ENCODE data around the gene SMAD3. TPM values are rescaled to one million over a fixed set of nuclear protein-coding genes. Genes with fewer than 3 reads are reported as not detected.

Gene SMAD3
- total RNA-seq, 2 donors from 2014 or later = 19.7 to 52.4 TPM

DNA sequence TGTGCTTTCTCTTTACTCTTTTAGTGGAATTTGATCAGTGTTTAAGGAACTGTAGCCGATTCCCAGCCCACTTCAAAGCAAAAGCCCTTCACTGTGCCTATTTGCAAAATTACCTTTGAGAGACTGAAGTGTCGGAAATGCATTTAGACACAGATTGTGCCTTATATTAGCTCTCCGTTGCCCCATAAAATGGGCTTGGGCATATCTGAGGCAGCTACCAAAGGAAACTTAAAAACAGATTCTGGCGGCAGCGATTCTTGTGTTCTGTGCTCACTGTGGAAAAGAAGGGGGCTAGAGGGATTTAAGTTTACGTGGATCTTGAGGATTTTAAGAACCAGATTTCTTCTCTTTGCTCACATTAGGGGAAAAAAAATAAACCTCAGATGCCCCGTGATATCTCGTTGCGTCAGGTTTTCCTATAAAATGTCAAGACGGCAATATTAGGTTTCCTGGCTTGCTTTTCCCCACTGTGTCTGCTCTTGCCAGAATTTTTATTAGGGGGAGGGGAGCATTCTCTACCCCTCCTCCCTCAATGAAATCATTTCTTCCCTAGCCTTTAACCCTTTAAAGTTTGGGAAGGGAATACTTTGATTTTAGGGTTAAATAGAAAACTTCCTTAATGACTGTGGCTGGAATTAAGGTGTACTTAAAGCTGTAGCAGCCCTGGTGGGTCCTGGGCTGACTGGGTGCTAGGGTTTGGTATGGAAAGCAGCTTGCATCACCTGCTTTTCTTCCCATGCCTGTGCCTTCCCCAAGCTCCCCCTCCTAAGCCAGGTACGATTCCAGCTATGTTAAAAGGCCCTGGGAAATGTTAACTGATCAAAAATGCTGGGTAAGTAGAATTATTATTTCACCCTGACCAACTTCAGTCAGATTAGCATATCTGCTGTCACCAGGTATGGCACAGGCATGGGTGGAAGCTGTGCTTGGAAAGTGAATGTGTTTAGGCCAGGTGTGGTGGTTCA is 73.8 kb downstream of the SMAD3 start:
- ATAC-seq (peak; percentile 86), DNase-seq (peak; percentile 73 to 88 (median 82))
- H3K27me3 ChIP-seq = no peaks in the 10 kb centered on the region
- H3K4me1 ChIP-seq = peaks cover 90% of the 10 kb centered on the region
- H3K36me3 ChIP-seq (replicated peaks in 1 of 2; ENCODE audit: insufficient read depth in 1 of 2, low read depth in 2 of 2) = no peaks in the 10 kb centered on the region
- 38 to 43% methylated on average over 11 of the region's 11 CpGs for WGBS, 2 donors
- no peaks in the 10 kb centered on the region for H3K9me3 ChIP-seq
- intact Hi-C loops (cut with DNase I) = no loop called here
- peak in 1 of 7 experiments; percentile 3 for TF ChIP-seq CTCF (IDR thresholded peaks at IDR 0.05)
- no peak for TF ChIP-seq POLR2A (IDR thresholded peaks at IDR 0.05)
- no peak overlapping the region for H3K4me3 ChIP-seq
- H3K27ac ChIP-seq = peak overlapping the region; percentile 74 to 81 (median 78)

GRCh38 chr15:67140078-67140833 is 74.9 kb downstream of the SMAD3 start:
- peak overlapping the region in 3 of 4 donors; percentile 74 to 81 (median 78) for H3K27ac ChIP-seq
- no peak overlapping the region for H3K4me3 ChIP-seq
- DNase-seq (no peak), ATAC-seq (no peak)
- WGBS, 2 donors = 62 to 64% methylated on average over 9 of the region's 9 CpGs
- peaks cover 79% of the 10 kb centered on the region for H3K4me1 ChIP-seq
- intact Hi-C loops (cut with DNase I) = no loop called here
- no peaks in the 10 kb centered on the region for H3K36me3 ChIP-seq (replicated peaks in 1 of 2; ENCODE audit: insufficient read depth in 1 of 2, low read depth in 2 of 2)
- H3K27me3 ChIP-seq = no peaks in the 10 kb centered on the region
- H3K9me3 ChIP-seq = no peaks in the 10 kb centered on the region
- TF ChIP-seq POLR2A (IDR thresholded peaks at IDR 0.05) (no peak), CTCF (IDR thresholded peaks at IDR 0.05) (no peak)

DNA sequence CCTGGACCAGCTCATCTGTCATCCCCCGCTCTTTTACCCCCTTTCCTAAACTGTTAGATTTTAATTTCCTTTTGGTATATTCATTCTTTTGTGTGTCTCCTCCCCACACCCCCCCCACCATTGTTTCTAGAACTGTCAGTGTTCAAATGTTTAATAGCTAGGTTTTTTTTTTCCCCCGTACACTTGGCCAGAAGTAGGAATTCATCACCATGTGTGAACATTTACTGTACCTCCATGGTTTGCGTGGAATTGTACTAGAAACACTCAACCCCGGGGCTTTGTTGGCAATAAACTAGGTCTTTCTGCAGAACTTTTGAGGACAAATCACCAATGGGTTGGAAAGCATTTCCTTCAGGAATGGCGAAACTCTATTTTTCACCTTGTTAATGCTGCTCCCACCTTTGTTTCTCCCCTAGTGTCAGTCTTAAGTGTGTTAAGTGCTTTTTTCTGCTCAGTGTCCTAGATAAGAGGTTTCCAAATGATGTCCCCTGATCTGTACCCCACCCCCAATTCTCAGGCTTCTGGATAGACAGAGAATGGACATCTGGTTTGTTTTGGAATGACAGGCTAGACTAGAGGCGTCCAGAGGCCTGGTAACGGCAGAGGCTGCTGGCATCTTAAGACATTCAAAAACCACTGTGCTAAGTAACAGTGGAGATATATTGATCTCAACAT is 76.8 kb downstream of the SMAD3 start:
- TF ChIP-seq POLR2A (IDR thresholded peaks at IDR 0.05) = no peak
- H3K27me3 ChIP-seq = no peaks in the 10 kb centered on the region
- DNase-seq (no peak), ATAC-seq (no peak)
- peaks cover 78% of the 10 kb centered on the region for H3K4me1 ChIP-seq
- intact Hi-C loops (cut with DNase I) = no loop called here
- no peak overlapping the region for H3K4me3 ChIP-seq
- peak overlapping the region in 2 of 4 donors; percentile 14 to 74 for H3K27ac ChIP-seq
- 61 to 65% methylated on average over 7 of the region's 7 CpGs for WGBS, 2 donors
- H3K36me3 ChIP-seq (replicated peaks in 1 of 2; ENCODE audit: insufficient read depth in 1 of 2, low read depth in 2 of 2) = no peaks in the 10 kb centered on the region
- H3K9me3 ChIP-seq = no peaks in the 10 kb centered on the region

GRCh38 chr15:67142767-67143100 is 77.3 kb downstream of the SMAD3 start:
- ATAC-seq (no peak), DNase-seq (no peak)
- no peaks in the 10 kb centered on the region for H3K27me3 ChIP-seq
- H3K4me1 ChIP-seq = peaks cover 78% of the 10 kb centered on the region
- WGBS, 2 donors = 28 to 35% methylated on average over 6 of the region's 6 CpGs
- H3K27ac ChIP-seq = peak overlapping the region in 3 of 4 donors; percentile 2 to 74 (median 14)
- no peaks in the 10 kb centered on the region for H3K36me3 ChIP-seq (replicated peaks in 1 of 2; ENCODE audit: insufficient read depth in 1 of 2, low read depth in 2 of 2)
- TF ChIP-seq CTCF (IDR thresholded peaks at IDR 0.05) = no peak
- no peak for TF ChIP-seq POLR2A (IDR thresholded peaks at IDR 0.05)
- no peak overlapping the region for H3K4me3 ChIP-seq
- intact Hi-C loops (cut with DNase I) = no loop called here
- no peaks in the 10 kb centered on the region for H3K9me3 ChIP-seq

DNA sequence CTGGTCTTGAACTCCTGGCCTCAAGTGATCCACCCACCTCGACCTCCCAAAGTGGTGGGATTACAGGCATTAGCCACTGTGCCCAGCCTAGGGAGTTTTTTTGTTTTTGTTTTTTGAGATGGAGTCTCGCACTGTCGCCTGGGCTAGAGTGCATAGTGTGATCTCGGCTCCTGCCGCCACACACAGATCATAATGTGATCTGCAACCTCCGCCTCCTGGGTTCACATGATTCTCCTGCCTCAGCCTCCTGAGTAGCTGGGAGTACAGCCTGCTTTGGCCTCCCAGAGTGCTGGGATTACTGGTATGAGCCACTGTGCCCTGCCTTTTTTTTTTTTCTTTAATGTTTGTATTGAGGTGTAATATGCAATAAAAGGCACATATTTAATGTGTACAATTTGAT is 78.2 kb downstream of the SMAD3 start:
- WGBS, 2 donors = 93 to 97% methylated on average over 6 of the region's 6 CpGs
- H3K9me3 ChIP-seq = no peaks in the 10 kb centered on the region
- H3K4me1 ChIP-seq = peaks cover 78% of the 10 kb centered on the region
- no peak for DNase-seq
- ATAC-seq = no peak
- no peaks in the 10 kb centered on the region for H3K36me3 ChIP-seq (replicated peaks in 1 of 2; ENCODE audit: insufficient read depth in 1 of 2, low read depth in 2 of 2)
- H3K4me3 ChIP-seq = no peak overlapping the region
- H3K27me3 ChIP-seq = no peaks in the 10 kb centered on the region
- H3K27ac ChIP-seq = no peak overlapping the region
- no peak for TF ChIP-seq POLR2A (IDR thresholded peaks at IDR 0.05)
- no peak for TF ChIP-seq CTCF (IDR thresholded peaks at IDR 0.05)
- intact Hi-C loops (cut with DNase I) = no loop called here

Measured in body of pancreas (tissue), 4 donors.